ENCODE results near the gene SFRP4. TPM values are rescaled to one million over a fixed set of nuclear protein-coding genes. Genes with fewer than 3 reads are reported as not detected.

The SFRP4 gene
- total RNA-seq, 2 donors from 2014 or later: 3.2 to 25.3 TPM

- no peaks in the 10 kb centered on the region for H3K36me3 ChIP-seq
- peaks cover 4% of the 10 kb centered on the region for H3K4me1 ChIP-seq (replicated peaks)
- H3K27ac ChIP-seq: no peak overlapping the region
- TF ChIP-seq POLR2AphosphoS5 (IDR thresholded peaks at IDR 0.05) (no peak), POLR2A (IDR thresholded peaks at IDR 0.05) (no peak), CTCF (IDR thresholded peaks at IDR 0.05) (no peak)
- intact Hi-C loops (cut with DNase I): loop anchor here (5.0 kb wide), 2 partner anchors 87 to 192 kb away; no protein-coding TSS in a partner anchor
- no peak overlapping the region for H3K4me3 ChIP-seq
- no peak for DNase-seq (ENCODE audit: low spot score)
- no peaks in the 10 kb centered on the region for H3K27me3 ChIP-seq (replicated peaks; ENCODE audit: insufficient read depth)
- no peaks in the 10 kb centered on the region for H3K9me3 ChIP-seq
- 24% methylated on average over 5 of the region's 5 CpGs for WGBS
Measured at GRCh38 chr7:37915438-37915837, 1.2 kb downstream of the SFRP4 start.

- Histone ChIP-seq H3K9me3 (no peaks in the 10 kb centered on the region), H3K27me3 (replicated peaks; ENCODE audit: insufficient read depth) (no peaks in the 10 kb centered on the region), H3K4me3 (no peak overlapping the region), H3K4me1 (replicated peaks) (peaks cover 4% of the 10 kb centered on the region), H3K36me3 (no peaks in the 10 kb centered on the region), H3K27ac (no peak overlapping the region)
- no peak for TF ChIP-seq POLR2A (IDR thresholded peaks at IDR 0.05)
- TF ChIP-seq POLR2AphosphoS5 (IDR thresholded peaks at IDR 0.05): no peak
- no peak for TF ChIP-seq CTCF (IDR thresholded peaks at IDR 0.05)
- no peak for DNase-seq (ENCODE audit: low spot score)
- intact Hi-C loops (cut with DNase I): no loop called here
- WGBS: 44% methylated on average over 2 of the region's 2 CpGs
Measured at GRCh38 chr7:37912756-37913155, 3.9 kb downstream of the SFRP4 start.

GRCh38 chr7:37908221-37908788 is 8.3 kb downstream of the SFRP4 start:
- 91% methylated on average over 1 of the region's 1 CpG for WGBS
- intact Hi-C loops (cut with DNase I): no loop called here
- DNase-seq (ENCODE audit: low spot score): no peak
- Histone ChIP-seq H3K4me3 (no peak overlapping the region), H3K4me1 (replicated peaks) (no peaks in the 10 kb centered on the region), H3K27me3 (replicated peaks; ENCODE audit: insufficient read depth) (no peaks in the 10 kb centered on the region), H3K36me3 (no peaks in the 10 kb centered on the region), H3K9me3 (no peaks in the 10 kb centered on the region), H3K27ac (no peak overlapping the region)
- TF ChIP-seq CTCF (IDR thresholded peaks at IDR 0.05) (no peak), POLR2AphosphoS5 (IDR thresholded peaks at IDR 0.05) (no peak), POLR2A (IDR thresholded peaks at IDR 0.05) (no peak)

- H3K4me1 ChIP-seq (replicated peaks): no peaks in the 10 kb centered on the region
- WGBS: 92% methylated on average over 2 of the region's 2 CpGs
- TF ChIP-seq CTCF (IDR thresholded peaks at IDR 0.05): no peak
- TF ChIP-seq POLR2AphosphoS5 (IDR thresholded peaks at IDR 0.05): peak; percentile 35
- TF ChIP-seq POLR2A (IDR thresholded peaks at IDR 0.05): no peak
- intact Hi-C loops (cut with DNase I): loop anchor here (2.0 to 5.0 kb wide), 2 partner anchors 205 to 321 kb away; no protein-coding TSS in a partner anchor
- H3K9me3 ChIP-seq: no peaks in the 10 kb centered on the region
- H3K27ac ChIP-seq: no peak overlapping the region
- DNase-seq (ENCODE audit: low spot score): no peak
- no peak overlapping the region for H3K4me3 ChIP-seq
- H3K27me3 ChIP-seq (replicated peaks; ENCODE audit: insufficient read depth): no peaks in the 10 kb centered on the region
- H3K36me3 ChIP-seq: no peaks in the 10 kb centered on the region
Measured at GRCh38 chr7:37901890-37902524, 14.6 kb downstream of the SFRP4 start.

Measured in prostate gland (tissue), 2 donors.